ENCODE results near the gene CTSH.

CTSH gene

GRCh38 chr15:78944669-78945407 lies at the start of gene CTSH:
TSS of gene CTSH (minus strand) at chr15:78945046. CDS start at chr15:78944981, 65 bp downstream.
- DNase-seq = peak; percentile 77

- DNase-seq = no peak
Observed at GRCh38 chr15:78993931-78994530, 49.2 kb upstream of the CTSH start.

GRCh38 chr15:78993257-78993930 lies 48.5 kb upstream of the CTSH start:
- DNase-seq = no peak

- DNase-seq = peak; percentile 16
Observed at GRCh38 chr15:78992416-78993256, 47.8 kb upstream of the CTSH start.

- no peak for DNase-seq
Observed at GRCh38 chr15:78991879-78992278, 47.0 kb upstream of the CTSH start.

GRCh38 chr15:78991476-78991875 lies 46.6 kb upstream of the CTSH start:
- no peak for DNase-seq

GRCh38 chr15:78990278-78990677 lies 45.4 kb upstream of the CTSH start:
- no peak for DNase-seq

- DNase-seq = no peak
Observed at GRCh38 chr15:78989701-78990240, 44.9 kb upstream of the CTSH start.

- no peak for DNase-seq
Observed at GRCh38 chr15:78988361-78988911, 43.6 kb upstream of the CTSH start.

- DNase-seq = no peak
Observed at GRCh38 chr15:78987556-78988360, 42.9 kb upstream of the CTSH start.

- DNase-seq = no peak
Observed at GRCh38 chr15:78985859-78986475, 41.1 kb upstream of the CTSH start.

GRCh38 chr15:78984041-78984440 lies 39.2 kb upstream of the CTSH start:
- DNase-seq = no peak

GRCh38 chr15:78983146-78983918 lies 38.5 kb upstream of the CTSH start:
- no peak for DNase-seq

GRCh38 chr15:78982736-78983135 lies 37.9 kb upstream of the CTSH start:
- no peak for DNase-seq

- no peak for DNase-seq
Observed at GRCh38 chr15:78981532-78982313, 36.9 kb upstream of the CTSH start.

- DNase-seq = peak; percentile 42
Observed at GRCh38 chr15:78979456-78980320, 34.8 kb upstream of the CTSH start.

- no peak for DNase-seq
Observed at GRCh38 chr15:78978601-78979179, 33.8 kb upstream of the CTSH start.

Measured in NCI-H2171 treated with DMSO at 0.1 percent for 48 hours (cell line).